Skeletal muscle tissue (tissue), 4 donors: ENCODE results near the gene GATAD2A. TPM values are rescaled to one million over a fixed set of nuclear protein-coding genes. Genes with fewer than 3 reads are reported as not detected.
"Not testable (repeated sequence)": the region's sequence is repeated elsewhere in the genome, so short reads cannot be mapped to it uniquely, and the experiment has no call there.

Experiments used
- H3K27ac ChIP-seq: one replicate; pipeline ENCODE4 v1.7.0; 2013; ENCODE audit warnings: mild to moderate bottlenecking, low read depth, low read length, inconsistent platforms
- H3K27me3 ChIP-seq, 3 donors: one replicate each; pipeline ENCODE4 v1.7.0; 2013; ENCODE audit warnings: low read length in 3 of 3; ENCODE audit not compliant: control insufficient read depth in 3 of 3, insufficient read depth in 3 of 3
- H3K36me3 ChIP-seq, 3 donors: one replicate each; pipeline ENCODE4 v1.7.0; 2013; ENCODE audit warnings: low read length in 3 of 3; ENCODE audit not compliant: control insufficient read depth in 3 of 3, insufficient read depth in 3 of 3
- H3K4me1 ChIP-seq, 3 donors: one replicate each; pipeline ENCODE4 v1.7.0; 2013; ENCODE audit warnings: low read length in 3 of 3, mild to moderate bottlenecking in 3 of 3; ENCODE audit not compliant: control insufficient read depth in 3 of 3, insufficient read depth in 3 of 3
- H3K4me3 ChIP-seq, 3 donors: one replicate each; pipeline ENCODE4 v1.7.0; 2013; ENCODE audit warnings: low read length in 3 of 3
- H3K9ac ChIP-seq, 3 donors: one replicate each; pipeline ENCODE4 v1.7.0; 2013; ENCODE audit warnings: low read length in 3 of 3, mild to moderate bottlenecking in 3 of 3, moderate library complexity in 2 of 3, low read depth in 1 of 3
- H3K9me3 ChIP-seq, 3 donors: one replicate each; pipeline ENCODE4 v1.7.0; 2013; ENCODE audit warnings: low read length in 3 of 3; ENCODE audit not compliant: control insufficient read depth in 3 of 3
- total RNA-seq: library from RNA; depleted of rRNA; stranded (reverse); fragments of >200 nt; gene quantifications from one replicate; pipeline ENCODE4 v1.2.3, GENCODE V29; 2014
- donor health status: Osteomylitis.

GATAD2A gene
- total RNA-seq, 1 donor from 2014 or later = 19.8 TPM

- H3K4me1 ChIP-seq = peaks cover 62 to 70% (median 67%) of the 10 kb centered on the region in 3 donors
These were observed 58.1 kb downstream of the GATAD2A start for GRCh38 chr19:19463348-19464117.

GRCh38 chr19:19464339-19465098 lies 59.0 kb downstream of the GATAD2A start:
- peaks cover 0 to 7% (median 5%) of the 10 kb centered on the region in 3 donors for H3K9me3 ChIP-seq
- H3K9ac ChIP-seq = peak overlapping the region; percentile 65 to 74 (median 74)
- peaks cover 14 to 22% (median 21%) of the 10 kb centered on the region in 3 donors for H3K36me3 ChIP-seq
- peaks cover 55 to 62% (median 60%) of the 10 kb centered on the region in 3 donors for H3K4me1 ChIP-seq
- H3K4me3 ChIP-seq = peak overlapping the region in 2 of 3 donors; percentile 41 to 60
- no peaks in the 10 kb centered on the region for H3K27me3 ChIP-seq
- peak overlapping the region; percentile 85 for H3K27ac ChIP-seq

More at GRCh38 chr19:19463348-19464117, 58.1 kb downstream of the GATAD2A start:
- peaks cover 14 to 21% (median 20%) of the 10 kb centered on the region in 3 donors for H3K36me3 ChIP-seq
- H3K4me3 ChIP-seq = peak overlapping the region; percentile 41 to 60 (median 50)
- peaks cover 0 to 4% (median 2%) of the 10 kb centered on the region in 3 donors for H3K9me3 ChIP-seq
- no peaks in the 10 kb centered on the region for H3K27me3 ChIP-seq
- peak overlapping the region; percentile 68 to 74 (median 74) for H3K9ac ChIP-seq
- H3K27ac ChIP-seq = peak overlapping the region; percentile 85

- H3K27me3 ChIP-seq = no peaks in the 10 kb centered on the region
- H3K4me1 ChIP-seq = peaks cover 44 to 52% (median 49%) of the 10 kb centered on the region in 3 donors
- peak overlapping the region in 1 of 3 donors; percentile 14 for H3K4me3 ChIP-seq
- H3K9ac ChIP-seq = no peak overlapping the region
- H3K9me3 ChIP-seq = peaks cover 0 to 7% (median 5%) of the 10 kb centered on the region in 3 donors
- H3K36me3 ChIP-seq = peaks cover 14 to 22% (median 21%) of the 10 kb centered on the region in 3 donors
- H3K27ac ChIP-seq = no peak overlapping the region
These were observed 60.1 kb downstream of the GATAD2A start for GRCh38 chr19:19465436-19466070.

- H3K4me1 ChIP-seq = peaks cover 38 to 45% (median 43%) of the 10 kb centered on the region in 3 donors
- H3K27me3 ChIP-seq = no peaks in the 10 kb centered on the region
- H3K9me3 ChIP-seq = peaks cover 0 to 7% (median 5%) of the 10 kb centered on the region in 3 donors
- H3K36me3 ChIP-seq = peaks cover 14 to 22% (median 21%) of the 10 kb centered on the region in 3 donors
- no peak overlapping the region for H3K27ac ChIP-seq
- H3K9ac ChIP-seq = no peak overlapping the region
- H3K4me3 ChIP-seq = no peak overlapping the region
These were observed 60.7 kb downstream of the GATAD2A start for GRCh38 chr19:19466201-19466600.

GRCh38 chr19:19468424-19469050 lies 63.1 kb downstream of the GATAD2A start:
- H3K27me3 ChIP-seq = no peaks in the 10 kb centered on the region
- H3K9me3 ChIP-seq = peaks cover 0 to 7% (median 5%) of the 10 kb centered on the region in 3 donors
- H3K27ac ChIP-seq = no peak overlapping the region
- peaks cover 14 to 28% (median 26%) of the 10 kb centered on the region in 3 donors for H3K4me1 ChIP-seq
- H3K36me3 ChIP-seq = peaks cover 14 to 24% (median 21%) of the 10 kb centered on the region in 3 donors
- H3K9ac ChIP-seq = no peak overlapping the region
- H3K4me3 ChIP-seq = no peak overlapping the region

GRCh38 chr19:19470579-19470978 lies 65.1 kb downstream of the GATAD2A start:
- no peak overlapping the region for H3K27ac ChIP-seq
- H3K36me3 ChIP-seq = peaks cover 11 to 24% (median 16%) of the 10 kb centered on the region in 3 donors

GRCh38 chr19:19471682-19472081 lies 66.2 kb downstream of the GATAD2A start:
- H3K27me3 ChIP-seq = no peaks in the 10 kb centered on the region
- H3K4me3 ChIP-seq = no peak overlapping the region
- no peak overlapping the region for H3K9ac ChIP-seq
- peaks cover 24 to 36% (median 34%) of the 10 kb centered on the region in 3 donors for H3K4me1 ChIP-seq
- peaks cover 0 to 7% (median 5%) of the 10 kb centered on the region in 3 donors for H3K9me3 ChIP-seq
- H3K27ac ChIP-seq = no peak overlapping the region
- peaks cover 2 to 14% (median 6%) of the 10 kb centered on the region in 3 donors for H3K36me3 ChIP-seq

More at GRCh38 chr19:19470579-19470978, 65.1 kb downstream of the GATAD2A start:
- H3K9me3 ChIP-seq = peaks cover 0 to 7% (median 5%) of the 10 kb centered on the region in 3 donors
- no peak overlapping the region for H3K4me3 ChIP-seq
- H3K4me1 ChIP-seq = peaks cover 14 to 27% (median 26%) of the 10 kb centered on the region in 3 donors
- no peaks in the 10 kb centered on the region for H3K27me3 ChIP-seq
- H3K9ac ChIP-seq = no peak overlapping the region

- not testable (repeated sequence) for H3K27me3 ChIP-seq, H3K9me3 ChIP-seq, H3K4me3 ChIP-seq, H3K27ac ChIP-seq, H3K9ac ChIP-seq
- H3K4me1 ChIP-seq = peaks cover 24 to 36% (median 34%) of the 10 kb centered on the region in 3 donors
- peaks cover 0 to 12% (median 3%) of the 10 kb centered on the region in 3 donors for H3K36me3 ChIP-seq
These were observed 66.6 kb downstream of the GATAD2A start for GRCh38 chr19:19472106-19472505.
